Measurements from ENCODE around the gene BCS1L.
A peak's percentile ranks its signal among the peaks of the same experiment; 100 is the strongest.

Gene BCS1L

GRCh38 chr2:218662377-218662776, 2.9 kb downstream of the BCS1L start:
- DNase-seq: no peak

DNA sequence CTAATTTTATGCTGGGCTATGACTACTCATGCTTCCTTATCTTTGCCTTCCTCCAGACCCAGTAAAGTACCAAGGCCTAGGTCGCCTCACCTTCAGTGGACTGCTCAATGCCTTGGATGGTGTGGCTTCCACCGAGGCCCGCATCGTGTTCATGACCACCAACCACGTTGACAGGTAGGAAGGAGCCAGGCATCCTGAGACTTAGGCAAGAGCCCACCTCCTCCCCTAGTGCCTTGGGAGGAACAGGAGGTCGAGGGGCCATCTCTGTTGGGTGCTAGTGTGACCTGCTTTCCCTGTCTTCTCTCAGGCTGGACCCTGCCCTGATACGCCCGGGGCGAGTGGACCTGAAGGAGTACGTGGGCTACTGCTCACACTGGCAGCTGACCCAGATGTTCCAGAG, 3.3 kb downstream of the BCS1L start:
- no peak for DNase-seq

DNA sequence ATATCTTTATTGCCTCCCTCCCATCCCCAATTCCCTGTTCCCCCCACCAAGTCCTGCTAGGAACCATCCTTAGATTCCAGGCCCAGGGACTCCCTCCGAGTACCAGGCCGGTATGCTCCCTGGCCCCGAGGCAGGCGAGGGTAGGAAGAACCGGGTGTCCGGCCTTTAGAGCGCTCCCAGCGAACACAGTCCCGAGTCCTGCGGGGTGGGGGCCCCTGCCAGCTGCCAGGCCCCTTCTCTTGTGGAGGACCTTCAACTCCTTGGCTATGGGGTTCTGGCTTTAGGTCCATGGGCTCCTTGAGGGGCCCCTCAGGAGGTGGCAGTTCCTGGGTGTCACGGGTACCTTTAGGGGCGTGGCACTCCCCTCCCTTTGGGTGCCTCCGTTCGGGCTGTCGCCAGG, 4.4 kb downstream of the BCS1L start:
- no peak for DNase-seq

- no peak for DNase-seq
Observed at GRCh38 chr2:218664653-218665052, 5.2 kb downstream of the BCS1L start.

DNA sequence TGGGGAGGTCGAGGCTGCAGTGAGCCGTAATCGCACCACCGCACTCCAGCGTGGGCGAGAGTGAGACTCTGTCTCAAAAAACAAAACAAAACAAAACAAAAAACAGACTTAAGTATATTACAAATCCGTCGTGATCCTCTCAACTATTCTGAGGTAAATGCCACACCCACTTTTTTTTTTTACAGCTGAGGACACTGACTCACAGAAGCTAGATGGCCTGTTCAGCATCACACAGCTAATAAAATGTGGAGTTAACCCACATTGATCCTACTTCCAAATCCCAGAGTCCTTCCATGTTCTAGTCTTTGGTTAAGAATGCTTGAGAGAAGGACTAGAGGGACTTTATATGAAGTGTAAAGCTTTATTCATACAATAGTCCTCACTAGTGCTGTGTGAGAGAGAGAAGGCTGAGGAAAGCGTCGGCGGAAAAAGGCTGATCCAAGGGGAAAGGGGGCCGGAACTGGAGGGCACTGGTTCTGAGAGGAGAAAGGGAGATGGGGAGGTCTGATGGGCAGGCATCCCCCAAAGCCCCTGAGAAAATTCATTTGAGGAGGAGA, 11.7 kb downstream of the BCS1L start:
- peak; percentile 21 to 48 (median 46) for DNase-seq

DNA sequence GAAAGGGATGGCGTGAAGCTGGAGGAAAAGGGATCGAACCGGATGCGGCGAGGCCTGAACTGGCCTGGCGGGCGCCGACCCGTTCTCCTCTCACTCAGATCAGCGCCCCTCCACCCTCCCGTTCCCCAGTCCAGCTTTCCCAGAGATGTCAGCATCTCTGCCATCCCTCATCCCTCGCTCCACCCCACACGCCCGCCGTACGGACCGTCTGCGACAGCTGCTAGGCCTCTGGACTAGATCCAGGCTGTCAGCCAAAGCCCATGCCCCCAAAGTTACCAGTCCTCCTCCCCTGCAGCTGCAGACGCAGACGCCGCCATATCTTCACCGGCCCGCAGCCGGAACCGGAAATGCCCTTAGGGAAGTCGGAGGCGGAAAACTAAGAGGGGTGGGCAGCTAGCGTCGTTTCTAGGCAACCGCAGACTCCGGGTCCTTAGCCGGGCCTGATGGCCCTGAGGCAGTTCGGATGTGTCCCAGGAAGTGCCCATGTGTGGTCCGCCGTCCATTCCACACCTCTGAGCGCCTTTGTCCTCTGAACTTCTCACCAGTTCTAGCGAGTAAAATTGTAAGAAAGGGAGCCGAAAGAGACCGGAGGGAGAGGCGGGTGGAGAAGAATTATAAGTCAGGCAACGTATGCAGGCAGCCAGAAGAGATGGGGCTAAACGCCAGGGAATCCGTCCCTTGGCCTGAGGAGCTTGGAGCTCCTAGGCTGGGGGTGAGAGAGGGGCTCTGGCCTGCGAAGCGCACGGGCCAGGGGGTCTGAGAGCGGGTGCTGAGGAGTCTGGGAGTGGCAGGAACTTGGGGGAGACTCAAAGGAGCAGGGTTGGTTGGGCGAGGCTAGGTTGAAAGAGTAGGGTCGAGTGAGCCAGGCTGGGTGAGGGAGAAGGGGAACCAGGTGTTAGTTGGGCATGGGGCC, 12.4 kb downstream of the BCS1L start, which contains the start of the genes RNF25 and STK36:
RNF25 (minus strand) TSS at position 349 of the 913 bp plus-strand sequence; CDS start at position 317, 32 bp downstream.
STK36 (plus strand) TSS at position 433 of the 913 bp plus-strand sequence. CDS start 744 bp downstream, outside the sequence.
- DNase-seq: peak; percentile 80 to 86 (median 82)

GRCh38 chr2:218679119-218679518, 19.6 kb downstream of the BCS1L start:
- peak; percentile 94 to 98 (median 96) for DNase-seq

GRCh38 chr2:218680061-218680460, 20.6 kb downstream of the BCS1L start:
- peak; percentile 43 to 71 (median 66) for DNase-seq

- DNase-seq: peak; percentile 85 to 92 (median 88)
Observed at GRCh38 chr2:218687400-218688060, 28.0 kb downstream of the BCS1L start.

GRCh38 chr2:218691234-218691633, 31.8 kb downstream of the BCS1L start:
- DNase-seq: peak in 1 of 3 donors; percentile 16

GRCh38 chr2:218694405-218695145, 35.1 kb downstream of the BCS1L start:
- DNase-seq: no peak

DNA sequence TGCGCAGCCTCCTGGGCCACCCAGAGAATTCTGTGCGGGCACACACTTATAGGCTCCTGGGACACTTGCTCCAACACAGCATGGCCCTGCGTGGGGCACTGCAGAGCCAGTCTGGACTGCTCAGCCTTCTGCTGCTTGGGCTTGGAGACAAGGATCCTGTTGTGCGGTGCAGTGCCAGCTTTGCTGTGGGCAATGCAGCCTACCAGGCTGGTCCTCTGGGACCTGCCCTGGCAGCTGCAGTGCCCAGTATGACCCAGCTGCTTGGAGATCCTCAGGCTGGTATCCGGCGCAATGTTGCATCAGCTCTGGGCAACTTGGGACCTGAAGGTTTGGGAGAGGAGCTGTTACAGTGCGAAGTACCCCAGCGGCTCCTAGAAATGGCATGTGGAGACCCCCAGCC, 39.4 kb downstream of the BCS1L start:
- no peak for DNase-seq

DNA sequence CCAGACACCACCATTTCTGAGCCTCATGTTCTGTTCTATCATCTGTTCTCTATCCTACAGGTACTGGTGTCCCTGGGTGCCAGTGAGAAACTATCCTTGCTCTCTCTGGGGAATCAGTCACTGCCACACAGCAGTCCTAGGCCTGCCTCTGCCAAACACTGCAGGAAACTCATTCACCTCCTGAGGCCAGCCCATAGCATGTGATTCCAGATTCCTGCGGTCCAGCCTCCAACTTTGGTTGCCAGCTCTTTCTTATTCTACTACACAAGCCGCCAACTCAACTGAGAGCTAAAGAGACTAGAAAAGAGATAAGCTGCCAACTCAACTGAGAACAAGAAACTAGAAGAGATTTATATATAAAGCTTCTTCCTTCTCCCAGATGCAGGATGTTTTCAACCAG, 42.3 kb downstream of the BCS1L start:
- DNase-seq: no peak

DNA sequence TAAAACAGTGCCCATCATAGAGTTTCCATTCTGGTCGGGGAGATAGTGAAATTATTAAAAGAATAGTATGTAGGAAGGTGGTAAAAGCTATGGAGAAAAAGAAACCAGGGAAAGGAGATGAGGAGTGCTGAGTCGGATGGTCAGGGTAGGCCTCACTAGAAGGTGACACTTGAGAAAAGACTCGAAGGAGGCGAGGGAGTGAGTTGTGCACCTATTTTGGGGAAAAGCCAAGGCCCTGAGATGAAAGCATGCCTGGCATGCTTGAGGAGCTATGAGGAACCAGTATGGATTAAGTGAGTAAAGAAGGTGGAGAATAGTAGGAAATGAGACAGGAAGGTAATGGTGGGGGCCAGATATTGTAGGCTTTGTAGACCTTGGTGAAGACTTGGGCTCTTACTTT, 43.9 kb downstream of the BCS1L start:
- no peak for DNase-seq

- no peak for DNase-seq
Observed at GRCh38 chr2:218708086-218708485, 48.6 kb downstream of the BCS1L start.

DNA sequence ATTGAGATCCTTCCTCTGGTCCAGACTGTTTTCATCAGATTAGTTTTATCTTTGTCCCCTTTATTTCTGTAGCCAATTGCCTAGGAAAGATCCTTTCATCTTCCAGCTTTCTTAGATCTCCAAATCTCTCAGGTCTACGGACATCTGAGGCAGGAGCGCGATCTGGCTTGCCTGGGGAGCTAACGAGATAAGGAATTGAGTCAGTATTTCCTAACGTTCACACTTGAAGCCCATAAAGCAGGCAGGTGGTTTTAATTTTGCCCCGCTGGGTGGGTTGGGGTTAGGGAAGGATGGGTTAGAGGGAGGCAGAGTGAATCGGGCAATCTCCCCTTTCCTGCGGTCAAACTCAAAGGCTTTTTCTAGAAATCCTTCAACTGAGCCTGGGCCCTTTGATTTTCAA, 50.4 kb downstream of the BCS1L start:
- DNase-seq: no peak

DNA sequence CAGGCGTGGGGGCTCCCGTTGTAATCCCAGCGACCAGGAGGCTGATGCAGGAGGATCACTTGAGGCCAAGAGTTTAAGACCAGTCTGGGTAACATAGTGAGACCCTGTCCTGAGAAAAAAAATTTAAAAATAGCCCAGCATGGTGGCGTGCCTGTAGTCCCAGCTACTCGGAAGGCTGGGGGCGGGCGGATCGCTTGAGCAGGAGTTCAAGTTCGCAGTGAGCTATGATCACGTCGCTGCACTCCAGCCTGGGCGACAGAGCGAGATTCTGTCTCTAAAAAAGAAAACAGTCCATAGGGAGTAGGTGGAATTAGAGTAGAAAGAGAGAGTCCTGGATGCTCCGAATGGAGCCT, 50.8 kb downstream of the BCS1L start:
- no peak for DNase-seq

GRCh38 chr2:218710687-218711549, 51.4 kb downstream of the BCS1L start, which contains the start of gene TTLL4:
Gene TTLL4, plus strand, starts transcription at chr2:218710835. Its CDS starts 26,842 bp downstream, at chr2:218737677.
- peak; percentile 99 to 100 (median 99) for DNase-seq

DNA sequence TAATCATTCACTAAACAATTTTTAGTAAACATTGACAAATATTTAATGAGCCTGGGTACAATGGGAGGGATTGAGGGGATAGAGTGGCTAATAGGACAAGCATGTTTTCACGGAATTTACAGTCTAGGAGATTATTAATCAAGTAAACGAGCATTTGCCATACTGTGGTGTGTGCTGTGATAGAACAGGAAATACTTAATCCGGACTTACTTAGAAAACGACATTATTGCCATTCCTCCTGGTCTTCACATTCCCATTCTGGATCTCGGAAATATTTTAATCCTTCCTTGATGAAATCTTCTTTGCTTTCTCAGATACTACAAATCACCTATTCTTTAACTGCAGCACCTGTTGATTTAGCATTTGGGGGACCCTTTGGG, 52.1 kb downstream of the BCS1L start:
- no peak for DNase-seq
